HG02678 (cell line): ENCODE results near the gene CTSD.

Source experiments
- ATAC-seq: cut with Tn5 transposase; IDR thresholded peaks from one replicate; pipeline ENCODE4 v1.9.1; 2021; ENCODE audit warnings: mild to moderate bottlenecking, moderate library complexity; ENCODE audit not compliant: unreplicated experiment

Gene CTSD

GRCh38 chr11:1732418-1733008, 31.2 kb downstream of the CTSD start:
- no peak for ATAC-seq

GRCh38 chr11:1731451-1732059, 32.2 kb downstream of the CTSD start:
- ATAC-seq, result no peak

- no peak for ATAC-seq
Observed at GRCh38 chr11:1730059-1730629, 33.6 kb downstream of the CTSD start.

GRCh38 chr11:1729692-1730011, 34.1 kb downstream of the CTSD start:
- no peak for ATAC-seq

- ATAC-seq, result no peak
Observed at GRCh38 chr11:1728931-1729691, 34.6 kb downstream of the CTSD start.

GRCh38 chr11:1728301-1728700, 35.4 kb downstream of the CTSD start:
- no peak for ATAC-seq

- ATAC-seq, result no peak
Observed at GRCh38 chr11:1727861-1728260, 35.9 kb downstream of the CTSD start.

GRCh38 chr11:1727096-1727690, 36.5 kb downstream of the CTSD start:
- ATAC-seq, result no peak

GRCh38 chr11:1719781-1720180, 43.9 kb downstream of the CTSD start:
- ATAC-seq, result no peak

- ATAC-seq, result no peak
Observed at GRCh38 chr11:1718326-1718725, 45.4 kb downstream of the CTSD start.

- no peak for ATAC-seq
Observed at GRCh38 chr11:1717745-1718144, 46.0 kb downstream of the CTSD start.

- no peak for ATAC-seq
Observed at GRCh38 chr11:1714908-1715885, 48.5 kb downstream of the CTSD start.

- no peak for ATAC-seq
Observed at GRCh38 chr11:1708716-1709115, 55.0 kb downstream of the CTSD start.

GRCh38 chr11:1707751-1708150, 56.0 kb downstream of the CTSD start:
- ATAC-seq, result no peak

- no peak for ATAC-seq
Observed at GRCh38 chr11:1706634-1707400, 56.9 kb downstream of the CTSD start.

- ATAC-seq, result no peak
Observed at GRCh38 chr11:1705126-1706052, 58.3 kb downstream of the CTSD start.

GRCh38 chr11:1703146-1703545, 60.6 kb downstream of the CTSD start:
- no peak for ATAC-seq
